PC-9 (cell line): ENCODE results near the gene PLA2G4A. TPM values are rescaled to one million over a fixed set of nuclear protein-coding genes. Genes with fewer than 3 reads are reported as not detected.
A peak's percentile ranks its signal among the peaks of the same experiment; 100 is the strongest.

ENCODE experiments used
- BruUV-seq: library from RNA; stranded (reverse); fragments of 400-500 nt; replicated peaks from 2 replicates; lab custom pipeline; 2021; lab: Mats Ljungman, UMichigan
- CTCF ChIA-PET: fragments of 300-600 bp; sonication (Branson Sonifier 250); formaldehyde crosslinking; loops from one replicate; lab custom pipeline; 2022; ENCODE audit warnings: antibody characterized with exemption; lab: Charles Lee
- POLR2A ChIA-PET: fragments of 300-600 bp; sonication (Branson Sonifier 250); formaldehyde crosslinking; loops from one replicate; lab custom pipeline; 2022; ENCODE audit warnings: antibody characterized with exemption; ENCODE audit not compliant: unreplicated experiment; lab: Charles Lee
- DNase-seq, 2 experiments: peaks; one replicate each; pipeline versions ENCODE4 v3.0.0 to v3.0.0-alpha.2; 2015 to 2022; ENCODE audit warnings: mixed read lengths in 1 of 2
- H2AFZ ChIP-seq: fragments of 200-600 bp; sonication (generic); 2 replicates; pipeline ENCODE4 v1.8.1; 2017; ENCODE audit warnings: antibody characterized with exemption
- H3F3A ChIP-seq: fragments of 200-600 bp; sonication (generic); 2 replicates; pipeline ENCODE4 v1.8.1; 2017; ENCODE audit warnings: antibody characterized with exemption, mild to moderate bottlenecking, low read depth; ENCODE audit not compliant: insufficient read depth
- H3K27ac ChIP-seq: fragments of 200-600 bp; sonication (generic); 2 replicates; pipeline ENCODE4 v1.6.1; 2016; ENCODE audit warnings: mixed run types
- H3K27me3 ChIP-seq: fragments of 200-600 bp; sonication (generic); 2 replicates; pipeline ENCODE4 v1.6.1; 2016; ENCODE audit warnings: low read depth, mixed run types; ENCODE audit not compliant: insufficient read depth
- H3K36me3 ChIP-seq: fragments of 200-600 bp; sonication (generic); 2 replicates; pipeline ENCODE4 v1.6.1; 2016; ENCODE audit warnings: low read depth, mixed run types
- H3K4me1 ChIP-seq: fragments of 200-600 bp; sonication (generic); replicated peaks from 2 replicates; pipeline ENCODE4 v1.6.1; 2016; ENCODE audit warnings: mixed run types; ENCODE audit not compliant: insufficient read depth
- H3K4me2 ChIP-seq: fragments of 200-600 bp; sonication (generic); 2 replicates; pipeline ENCODE4 v1.6.1; 2017; ENCODE audit warnings: mixed run types
- H3K4me3 ChIP-seq: fragments of 200-600 bp; sonication (generic); 2 replicates; pipeline ENCODE4 v1.6.1; 2016; ENCODE audit warnings: mixed run types
- H3K79me2 ChIP-seq: fragments of 200-600 bp; sonication (generic); 2 replicates; pipeline ENCODE4 v1.6.1; 2017; ENCODE audit warnings: low read depth, mixed run types
- H3K9me2 ChIP-seq: fragments of 200-600 bp; sonication (generic); 2 replicates; pipeline ENCODE4 v1.8.1; 2017; ENCODE audit warnings: mild to moderate bottlenecking; ENCODE audit not compliant: insufficient read depth
- H3K9me3 ChIP-seq: fragments of 200-600 bp; sonication (generic); 2 replicates; pipeline ENCODE4 v1.8.1; 2016; ENCODE audit warnings: low read depth; ENCODE audit not compliant: insufficient read depth
- H4K20me1 ChIP-seq: fragments of 200-600 bp; sonication (generic); 2 replicates; pipeline ENCODE4 v1.8.1; 2017; ENCODE audit not compliant: insufficient read depth
- EZH2 ChIP-seq: fragments of 200-600 bp; sonication (generic); IDR thresholded peaks from 2 replicates; pipeline ENCODE4 v1.8.0; 2017; ENCODE audit warnings: antibody characterized with exemption, low read depth
- intact Hi-C: fragments of 100-400 bp; cut with micrococcal nuclease; formaldehyde crosslinking; loops from one replicate; pipeline ENCODE4 v1.10.0; 2022; ENCODE audit not compliant: unreplicated experiment
- total RNA-seq: library from RNA; stranded (reverse); gene quantifications from 2 replicates; pipeline ENCODE4 v1.2.3, GENCODE V29; 2021
- TF ChIP-seq, protein P1 (sequence below): fragments of 200-600 bp; sonication (generic); conservative IDR thresholded peaks from 2 replicates; pipeline ENCODE4 v1.6.1; 2017; ENCODE audit warnings: mixed run types, antibody characterized with exemption, mild to moderate bottlenecking, moderate library complexity

Gene PLA2G4A
- total RNA-seq, 1 experiment from 2014 or later: 3.3 TPM

DNA sequence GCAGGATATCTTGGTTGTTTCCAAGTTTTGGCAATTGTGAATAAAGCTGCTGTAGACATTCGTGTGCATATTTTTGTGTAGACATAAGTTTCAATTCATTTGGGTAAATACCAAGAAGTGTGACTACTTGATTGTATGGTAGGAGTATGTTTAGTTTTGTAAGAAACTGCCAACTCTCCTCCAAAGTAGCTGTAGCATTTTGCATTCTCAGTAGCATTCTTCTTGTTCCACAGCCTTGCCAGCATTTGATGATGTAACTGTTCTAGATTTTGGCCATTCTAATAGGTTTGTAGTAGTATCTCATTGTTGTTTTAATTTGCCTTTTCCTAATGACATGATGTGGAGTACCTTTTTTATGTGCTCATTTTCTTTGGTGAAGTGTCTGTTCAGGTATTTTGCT lies 38.6 kb upstream of the PLA2G4A start:
- POLR2A ChIA-PET: no interaction called here
- Histone ChIP-seq H3K36me3 (no peaks in the 10 kb centered on the region), H3F3A (no peaks in the 10 kb centered on the region), H3K9me3 (no peaks in the 10 kb centered on the region; the same call in 1 of the 2 replicates), H2AFZ (no peak overlapping the region), H3K27ac (no peak overlapping the region), H4K20me1 (no peaks in the 10 kb centered on the region), H3K79me2 (no peaks in the 10 kb centered on the region), H3K4me2 (no peak overlapping the region), H3K4me3 (no peak overlapping the region), H3K9me2 (no peaks in the 10 kb centered on the region), H3K4me1 (no peaks in the 10 kb centered on the region), H3K27me3 (no peaks in the 10 kb centered on the region)
- TF ChIP-seq, protein P1, sequence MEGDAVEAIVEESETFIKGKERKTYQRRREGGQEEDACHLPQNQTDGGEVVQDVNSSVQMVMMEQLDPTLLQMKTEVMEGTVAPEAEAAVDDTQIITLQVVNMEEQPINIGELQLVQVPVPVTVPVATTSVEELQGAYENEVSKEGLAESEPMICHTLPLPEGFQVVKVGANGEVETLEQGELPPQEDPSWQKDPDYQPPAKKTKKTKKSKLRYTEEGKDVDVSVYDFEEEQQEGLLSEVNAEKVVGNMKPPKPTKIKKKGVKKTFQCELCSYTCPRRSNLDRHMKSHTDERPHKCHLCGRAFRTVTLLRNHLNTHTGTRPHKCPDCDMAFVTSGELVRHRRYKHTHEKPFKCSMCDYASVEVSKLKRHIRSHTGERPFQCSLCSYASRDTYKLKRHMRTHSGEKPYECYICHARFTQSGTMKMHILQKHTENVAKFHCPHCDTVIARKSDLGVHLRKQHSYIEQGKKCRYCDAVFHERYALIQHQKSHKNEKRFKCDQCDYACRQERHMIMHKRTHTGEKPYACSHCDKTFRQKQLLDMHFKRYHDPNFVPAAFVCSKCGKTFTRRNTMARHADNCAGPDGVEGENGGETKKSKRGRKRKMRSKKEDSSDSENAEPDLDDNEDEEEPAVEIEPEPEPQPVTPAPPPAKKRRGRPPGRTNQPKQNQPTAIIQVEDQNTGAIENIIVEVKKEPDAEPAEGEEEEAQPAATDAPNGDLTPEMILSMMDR: no peak
- TF ChIP-seq EZH2: no peak
- no peak for DNase-seq
- intact Hi-C loops: no loop called here
- no TSS peak for BruUV-seq
- CTCF ChIA-PET: no interaction called here

DNA sequence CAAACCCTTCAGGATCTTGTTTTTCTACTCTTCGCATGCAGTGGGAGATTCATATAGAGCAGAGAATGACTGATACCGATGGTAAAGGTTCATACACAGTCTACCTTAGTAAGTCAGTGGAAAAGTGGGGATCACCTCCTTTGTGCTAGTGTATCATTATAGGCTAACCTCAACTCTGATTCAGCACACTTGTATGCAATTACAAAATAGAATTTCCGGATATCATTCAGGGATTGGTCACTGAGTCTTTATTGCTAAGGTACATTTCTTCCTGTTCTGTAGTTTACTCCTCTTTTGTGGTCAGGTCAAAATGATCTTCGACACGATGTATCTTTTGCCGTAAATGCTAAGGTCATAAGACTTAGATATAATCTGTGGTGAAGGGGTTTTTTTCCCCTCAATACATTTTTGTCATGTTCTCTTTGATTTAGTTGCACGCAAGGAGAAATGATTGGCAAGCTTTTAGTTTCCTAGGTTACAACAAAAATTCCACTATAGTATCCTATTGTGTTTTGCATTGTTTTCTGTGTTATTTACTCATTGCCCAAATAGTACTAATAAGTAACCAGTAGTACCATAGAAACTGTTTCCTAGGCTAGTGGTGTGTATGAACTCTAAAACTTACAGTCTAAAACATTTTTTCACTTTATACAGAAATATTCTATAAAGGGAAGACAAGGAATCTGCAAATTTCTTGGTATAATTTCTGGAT lies 35.7 kb upstream of the PLA2G4A start:
- H3K27me3 ChIP-seq: no peaks in the 10 kb centered on the region
- intact Hi-C loops: no loop called here
- POLR2A ChIA-PET: no interaction called here
- H3F3A ChIP-seq: no peaks in the 10 kb centered on the region
- CTCF ChIA-PET: no interaction called here
- H3K4me1 ChIP-seq: no peaks in the 10 kb centered on the region
- no peaks in the 10 kb centered on the region for H3K9me2 ChIP-seq
- DNase-seq: peak in 1 of 2 experiments; percentile 33
- TF ChIP-seq EZH2: no peak
- TF ChIP-seq, protein P1: no peak
- H3K79me2 ChIP-seq: no peaks in the 10 kb centered on the region
- H3K9me3 ChIP-seq: no peaks in the 10 kb centered on the region; the same call in 1 of the 2 replicates
- BruUV-seq: no TSS peak
- H3K27ac ChIP-seq: no peak overlapping the region
- H4K20me1 ChIP-seq: no peaks in the 10 kb centered on the region
- no peak overlapping the region for H3K4me2 ChIP-seq
- H3K4me3 ChIP-seq: no peak overlapping the region
- H3K36me3 ChIP-seq: no peaks in the 10 kb centered on the region
- H2AFZ ChIP-seq: no peak overlapping the region

DNA sequence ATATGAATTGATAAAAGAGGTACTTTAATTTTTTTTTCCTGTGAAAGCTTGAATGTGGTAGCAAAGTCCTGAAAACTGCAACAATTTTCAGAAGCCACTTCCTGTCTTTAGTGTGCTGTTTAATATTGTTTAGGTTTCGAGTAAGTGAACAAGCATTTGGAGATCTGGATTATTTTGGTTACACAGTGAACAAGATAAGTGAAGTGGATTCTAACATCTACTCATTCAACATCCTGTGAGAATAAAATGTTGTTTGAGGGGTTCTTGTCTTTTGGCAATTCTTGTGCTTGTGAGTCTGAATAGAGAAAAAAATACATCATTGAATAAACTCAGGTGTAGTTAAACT lies 35.2 kb upstream of the PLA2G4A start:
- no peaks in the 10 kb centered on the region for H3F3A ChIP-seq
- H4K20me1 ChIP-seq: no peaks in the 10 kb centered on the region
- no peak overlapping the region for H3K27ac ChIP-seq
- no peaks in the 10 kb centered on the region; the same call in 1 of the 2 replicates for H3K9me3 ChIP-seq
- no peak for DNase-seq
- no peak overlapping the region for H2AFZ ChIP-seq
- H3K27me3 ChIP-seq: no peaks in the 10 kb centered on the region
- H3K4me2 ChIP-seq: no peak overlapping the region
- ChIA-PET POLR2A (no interaction called here), CTCF (no interaction called here)
- no TSS peak for BruUV-seq
- H3K4me3 ChIP-seq: no peak overlapping the region
- intact Hi-C loops: no loop called here
- H3K79me2 ChIP-seq: no peaks in the 10 kb centered on the region
- H3K4me1 ChIP-seq: no peaks in the 10 kb centered on the region
- no peaks in the 10 kb centered on the region for H3K36me3 ChIP-seq
- TF ChIP-seq EZH2: no peak
- TF ChIP-seq, protein P1: no peak
- H3K9me2 ChIP-seq: no peaks in the 10 kb centered on the region
